Heart right ventricle (tissue), 16 donors: ENCODE measurements around the gene CDKAL1. TPM values are rescaled to one million over a fixed set of nuclear protein-coding genes. Genes with fewer than 3 reads are reported as not detected.

Source experiments
- ATAC-seq, 8 donors: fragments of 200-7000 bp; cut with Tn5 transposase; one replicate each; pipeline ENCODE4 v1.9.1; 2020; ENCODE audit warnings: mild to moderate bottlenecking in 8 of 8, moderate library complexity in 8 of 8, moderate number of reproducible peaks in 1 of 8
- DNase-seq, 2 donors: peaks; one replicate each; pipeline ENCODE4 v3.0.0-alpha.2; 2020
- H3K27ac ChIP-seq, 10 donors: fragments of 200-600 bp; sonication (generic) in 2 of 10; one replicate each; pipeline versions ENCODE4 v1.5.0 to v1.8.0; 2020 to 2022; ENCODE audit warnings: mild to moderate bottlenecking in 3 of 10
- H3K27me3 ChIP-seq, 7 donors: fragments of 200-600 bp; one replicate each; pipeline ENCODE4 v1.8.0; 2021 to 2022; ENCODE audit warnings: mild to moderate bottlenecking in 2 of 7
- H3K36me3 ChIP-seq, 9 donors: fragments of 200-600 bp; sonication (generic) in 1 of 9; one replicate each; pipeline versions ENCODE4 v1.5.0 to v1.8.0; 2020 to 2022; ENCODE audit warnings: mild to moderate bottlenecking in 2 of 9
- H3K4me1 ChIP-seq, 9 donors: fragments of 200-600 bp; sonication (generic) in 1 of 9; one replicate each; pipeline versions ENCODE4 v1.5.0 to v1.8.0; 2020 to 2022; ENCODE audit warnings: mild to moderate bottlenecking in 4 of 9
- H3K4me3 ChIP-seq, 10 donors: fragments of 200-600 bp; sonication (generic) in 2 of 10; one replicate each; pipeline versions ENCODE4 v1.5.0 to v1.8.0; 2020 to 2022; ENCODE audit warnings: mild to moderate bottlenecking in 7 of 10, moderate library complexity in 2 of 10
- H3K9me3 ChIP-seq, 11 donors: fragments of 200-600 bp in 10 of 11; sonication (generic) in 2 of 11; one replicate each; pipeline versions ENCODE4 v1.5.0 to v1.8.0; 2013 to 2022; ENCODE audit warnings: mild to moderate bottlenecking in 2 of 11, control low read depth in 1 of 11, moderate library complexity in 1 of 11
- CTCF ChIP-seq, 9 donors: fragments of 200-600 bp; sonication (generic) in 2 of 9; IDR thresholded peaks; one replicate each; pipeline versions ENCODE4 v1.5.0 to v1.8.0; 2021 to 2022; ENCODE audit warnings: antibody characterized with exemption in 9 of 9, mild to moderate bottlenecking in 5 of 9, moderate library complexity in 1 of 9
- WGBS, 2 donors: extraction: QIAGEN DNeasy Blood & Tissue Kit; methylation state at CpG; one replicate each; pipeline ENCODE4 v1.1.7; 2013; ENCODE audit warnings: inconsistent platforms in 1 of 2; 5-methylcytosine and 5-hydroxymethylcytosine counted together
- intact Hi-C, 10 donors: fragments of 100-400 bp; cut with DNase I; formaldehyde crosslinking; loops; one replicate each; pipeline versions ENCODE4 v1.11.1 to v1.14.2; 2022
- polyA plus RNA-seq, 2 donors: library from polyadenylated mRNA; stranded (reverse); fragments of 200-250 nt; gene quantifications; one replicate each; pipeline ENCODE4 v1.2.3, GENCODE V29; 2013
- total RNA-seq, 10 donors: library from RNA; stranded (reverse); fragmentation: NEBNext Ultra II Directional in 3 of 10; extraction: Animal tissue kit (Norgen Biotek cat#: 25700) in 3 of 10; gene quantifications; one replicate each; pipeline versions ENCODE4 v1.2.1 to v1.2.4, GENCODE V29; 2021 to 2023
- donor health status: Arrhythmogenic right ventricular cardiomyopathy.
- donor health status: ischemic (EF 13 %, LVEDD 7.1; RV severe dilation, severe dysfunction).
- donor health status: healthy with polysubstance abuse.
- donor health status: DM: no; HTN: yes; CAD: no.
- donor health status: DM: no; HTN: no; CAD: no.
- donor health status: ischemic (EF 25% LVEDD 6.9; RV normal size, moderate dysfunction).
- donor health status: ischemic (EF 25% LVEDD 5.7; RV mildly dilated, moderate dysfunction).
- donor health status: healthy.
- donor health status: DM: yes; HTN: yes; CAD: no.
- donor health status: Ischemic cardiomyopathy.
- donor health status: ischemic (EF 35%, LVEDD 5.7; RV mildly dilated, moderate dysfunction).
- donor health status: nonischemic (EF 11% LVEDD 7.7; RV severe dilation, severe dysfunction).
- donor health status: DM: yes; HTN: yes; CAD: no.
- donor health status: PGD.
- donor health status: ischemic (EF 29% LVEDD 5.4; RV normal size, mild dysfunction).
- donor health status: nonischemic (EF 23%, LVEDD 6.1; RV moderate dilation, normal function).

The CDKAL1 gene
- total and polyA plus RNA-seq, 12 donors: 3.2 to 14.0 (median 10.6) TPM

DNA sequence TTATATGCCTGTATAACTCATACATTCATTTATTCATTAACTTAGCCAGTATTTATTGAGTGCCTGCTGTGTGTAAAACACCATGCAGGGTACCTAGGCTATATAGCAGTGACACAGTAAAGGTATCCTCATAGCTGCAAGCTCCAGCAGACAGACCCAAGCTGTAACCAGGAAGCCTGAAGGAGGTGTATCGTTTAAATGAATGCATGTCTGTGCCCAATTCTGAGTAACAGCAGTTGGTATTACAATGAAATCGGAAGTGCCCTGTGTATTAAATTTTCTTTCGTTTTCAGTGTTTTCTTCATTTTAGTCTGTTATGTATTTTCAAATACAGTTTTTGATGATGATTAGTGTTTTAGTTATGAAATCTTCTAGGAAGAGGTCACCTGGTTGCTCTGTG is 573.5 kb downstream of the CDKAL1 start:
- Histone ChIP-seq H3K9me3 (no peaks in the 10 kb centered on the region), H3K4me1 (peaks cover 0 to 27% (median 12%) of the 10 kb centered on the region in 9 donors), H3K36me3 (no peaks in the 10 kb centered on the region), H3K4me3 (no peak overlapping the region), H3K27me3 (no peaks in the 10 kb centered on the region), H3K27ac (no peak overlapping the region)
- ATAC-seq (no peak), DNase-seq (no peak)
- 95 to 97% methylated on average over 3 of the region's 3 CpGs for WGBS, 2 donors
- intact Hi-C loops: no loop called here
- no peak for TF ChIP-seq CTCF (IDR thresholded peaks at IDR 0.05)

- intact Hi-C loops: no loop called here
- no peaks in the 10 kb centered on the region for H3K9me3 ChIP-seq
- no peak for TF ChIP-seq CTCF (IDR thresholded peaks at IDR 0.05)
- H3K4me1 ChIP-seq: peaks cover 0 to 25% (median 12%) of the 10 kb centered on the region in 9 donors
- ATAC-seq (peak in 3 of 8 donors; percentile 57 to 81 (median 58)), DNase-seq (no peak)
- no peak overlapping the region for H3K4me3 ChIP-seq
- 33 to 45% methylated on average over 5 of the region's 5 CpGs for WGBS, 2 donors
- no peak overlapping the region for H3K27ac ChIP-seq
- H3K36me3 ChIP-seq: no peaks in the 10 kb centered on the region
- H3K27me3 ChIP-seq: no peaks in the 10 kb centered on the region
Measured at GRCh38 chr6:21109391-21110178, 575.3 kb downstream of the CDKAL1 start.

- no peak for DNase-seq
- no peak overlapping the region for H3K27ac ChIP-seq
- no peaks in the 10 kb centered on the region for H3K36me3 ChIP-seq
- H3K27me3 ChIP-seq: no peaks in the 10 kb centered on the region
- H3K9me3 ChIP-seq: no peaks in the 10 kb centered on the region
- 97 to 100% methylated on average over 5 of the region's 5 CpGs for WGBS, 2 donors
- intact Hi-C loops: no loop called here
- TF ChIP-seq CTCF (IDR thresholded peaks at IDR 0.05): no peak
- no peak overlapping the region for H3K4me3 ChIP-seq
- H3K4me1 ChIP-seq: peaks cover 0 to 27% (median 17%) of the 10 kb centered on the region in 9 donors
- no peak for ATAC-seq
Measured at GRCh38 chr6:21110684-21111083, 576.4 kb downstream of the CDKAL1 start.

- ATAC-seq: no peak
- no peak for TF ChIP-seq CTCF (IDR thresholded peaks at IDR 0.05)
- Histone ChIP-seq H3K9me3 (no peaks in the 10 kb centered on the region), H3K27me3 (no peaks in the 10 kb centered on the region), H3K27ac (no peak overlapping the region), H3K36me3 (no peaks in the 10 kb centered on the region), H3K4me3 (no peak overlapping the region), H3K4me1 (peaks cover 0 to 30% (median 17%) of the 10 kb centered on the region in 9 donors)
- DNase-seq: no peak
- intact Hi-C loops: no loop called here
- 82 to 84% methylated on average over 4 of the region's 4 CpGs for WGBS, 2 donors
Measured at GRCh38 chr6:21111093-21111725, 577.0 kb downstream of the CDKAL1 start.
